SK-N-SH (cell line): Measurements from ENCODE around the gene EEIG1. TPM values are rescaled to one million over a fixed set of nuclear protein-coding genes. Genes with fewer than 3 reads are reported as not detected.

Experiments
- CTCF ChIA-PET: fragments of 300-600, 350-600 bp; formaldehyde crosslinking; extraction: SDS; loops from one replicate; lab custom pipeline; 2021; lab: Yijun Ruan, JAX
- POLR2A ChIA-PET: fragments of 350-600 bp; sonication (Branson Sonifier 250); formaldehyde crosslinking; extraction: SDS; loops from one replicate; lab custom pipeline; 2020; ENCODE audit warnings: antibody characterized with exemption, inconsistent platforms; lab: Yijun Ruan, JAX
- DNase-seq: peaks from one replicate; pipeline ENCODE4 v3.0.0; 2012
- H2AFZ ChIP-seq: fragments of 200-600 bp; sonication (generic); 2 replicates; pipeline ENCODE4 v1.8.1; 2016; ENCODE audit warnings: antibody characterized with exemption, mild to moderate bottlenecking, low read depth
- H3F3A ChIP-seq: fragments of 200-600 bp; sonication (generic); replicated peaks from 2 replicates; pipeline ENCODE3; 2016; ENCODE audit warnings: antibody characterized with exemption, mild to moderate bottlenecking; ENCODE audit not compliant: insufficient read depth
- H3K27ac ChIP-seq, 2 experiments: fragments of 200-500 bp in 1 of 2; fragments of 200-600 bp in 1 of 2; sonication (Bioruptor generic) in 1 of 2; sonication (generic), shearing (Covaris generic) in 1 of 2; 2 replicates each; pipeline versions ENCODE4 v1.5.1 to v1.6.1; 2014 to 2016; ENCODE audit warnings: low read depth in 2 of 2, inconsistent platforms in 1 of 2, low read length in 1 of 2, mild to moderate bottlenecking in 1 of 2, mixed read lengths in 1 of 2
- H3K27me3 ChIP-seq: fragments of 200-600 bp; sonication (generic), shearing (Covaris generic); 2 replicates; pipeline ENCODE4 v1.6.1; 2016; ENCODE audit warnings: mixed run types; ENCODE audit not compliant: insufficient read depth
- H3K36me3 ChIP-seq, 2 experiments: fragments of 200-500 bp in 1 of 2; fragments of 200-600 bp in 1 of 2; sonication (Bioruptor generic) in 1 of 2; sonication (generic) in 1 of 2; replicated peaks in 1 of 2; 2 replicates each; pipeline versions ENCODE3 to v1.5.1; 2014 to 2016; ENCODE audit warnings: low read length in 1 of 2, mild to moderate bottlenecking in 1 of 2; ENCODE audit not compliant: insufficient read depth in 2 of 2, control insufficient read depth in 1 of 2
- H3K4me1 ChIP-seq, 2 experiments: fragments of 200-500 bp in 1 of 2; fragments of 200-600 bp in 1 of 2; sonication (Bioruptor generic) in 1 of 2; sonication (generic), shearing (Covaris generic) in 1 of 2; 2 replicates each; pipeline versions ENCODE4 v1.5.1 to v1.6.1; 2014 to 2016; ENCODE audit warnings: low read depth in 1 of 2, low read length in 1 of 2, mixed run types in 1 of 2; ENCODE audit not compliant: insufficient read depth in 2 of 2, control insufficient read depth in 1 of 2
- H3K4me2 ChIP-seq: fragments of 200-600 bp; sonication (generic), shearing (Covaris generic); 2 replicates; pipeline ENCODE4 v1.6.1; 2017; ENCODE audit warnings: mixed run types
- H3K4me3 ChIP-seq, 2 experiments: fragments of 200-500 bp in 1 of 2; fragments of 200-600 bp in 1 of 2; sonication (Bioruptor generic) in 1 of 2; sonication (generic), shearing (Covaris generic) in 1 of 2; 2 replicates each; pipeline versions ENCODE4 v1.5.1 to v1.8.1; 2014 to 2016; ENCODE audit warnings: low read depth in 2 of 2, inconsistent platforms in 1 of 2, low read length in 1 of 2, mild to moderate bottlenecking in 1 of 2, mixed read lengths in 1 of 2, moderate library complexity in 1 of 2
- H3K79me2 ChIP-seq: fragments of 200-600 bp; sonication (generic); 2 replicates; pipeline ENCODE4 v1.8.1; 2017; ENCODE audit warnings: mild to moderate bottlenecking; ENCODE audit not compliant: insufficient read depth
- H3K9ac ChIP-seq: fragments of 200-600 bp; sonication (generic); 2 replicates; pipeline ENCODE4 v1.6.1; 2017; ENCODE audit warnings: mixed run types
- H3K9me2 ChIP-seq: fragments of 200-600 bp; sonication (generic); 2 replicates; pipeline ENCODE4 v1.6.1; 2017; ENCODE audit warnings: mixed run types
- H3K9me3 ChIP-seq: fragments of 200-600 bp; sonication (generic); 2 replicates; pipeline ENCODE4 v1.6.1; 2017; ENCODE audit warnings: mixed run types, mild to moderate bottlenecking, moderate library complexity
- H4K20me1 ChIP-seq: fragments of 200-600 bp; sonication (generic); 2 replicates; pipeline ENCODE4 v1.6.1; 2017; ENCODE audit warnings: mild to moderate bottlenecking, mixed run types; ENCODE audit not compliant: insufficient read depth
- EP300 ChIP-seq, 2 experiments: IDR thresholded peaks; 2 replicates each; pipeline versions ENCODE4 v1.4.0 to v1.6.1; 2012; ENCODE audit warnings: borderline replicate concordance in 1 of 2, low read depth in 1 of 2, low read length in 1 of 2
- EZH2phosphoT487 ChIP-seq: fragments of 200-600 bp; sonication (generic); IDR thresholded peaks from 2 replicates; pipeline ENCODE4 v1.6.1; 2017; ENCODE audit warnings: low read depth, mixed run types, mild to moderate bottlenecking, antibody characterized with exemption, moderate library complexity, borderline replicate concordance
- FOXJ3 ChIP-seq: sonication (generic); formaldehyde crosslinking; IDR thresholded peaks from 2 replicates; pipeline ENCODE4 v1.5.1; 2020; ENCODE audit warnings: mild to moderate bottlenecking, missing genetic modification reagents
- FOXM1 ChIP-seq: IDR thresholded peaks from 2 replicates; pipeline ENCODE4 v1.4.0; 2012; ENCODE audit warnings: low read depth, mild to moderate bottlenecking
- GABPA ChIP-seq: IDR thresholded peaks from 2 replicates; pipeline ENCODE4 v1.4.0; 2012; ENCODE audit warnings: low read depth, mild to moderate bottlenecking
- JUND ChIP-seq: IDR thresholded peaks from 2 replicates; pipeline ENCODE4 v1.4.0; 2012
- MAX ChIP-seq: IDR thresholded peaks from 2 replicates; pipeline ENCODE4 v1.4.0; 2012; ENCODE audit warnings: low read depth
- MXI1 ChIP-seq: IDR thresholded peaks from 2 replicates; pipeline ENCODE4 v1.6.1; 2012; ENCODE audit warnings: mild to moderate bottlenecking, low read depth, low read length, improper control_type of control experiment
- NRF1 ChIP-seq: IDR thresholded peaks from 2 replicates; pipeline ENCODE4 v1.6.1; 2012; ENCODE audit warnings: low read depth, mild to moderate bottlenecking, low read length
- POLR2AphosphoS5 ChIP-seq: IDR thresholded peaks from 2 replicates; pipeline ENCODE4 v1.6.1; 2012; ENCODE audit warnings: low read depth, low read length
- RAD21 ChIP-seq: IDR thresholded peaks from 2 replicates; pipeline ENCODE4 v1.6.1; 2012; ENCODE audit warnings: mild to moderate bottlenecking, low read length
- REST ChIP-seq: IDR thresholded peaks from 2 replicates; pipeline ENCODE4 v1.6.1; 2012; ENCODE audit warnings: mild to moderate bottlenecking, low read depth, low read length, moderate library complexity
- RFX5 ChIP-seq: IDR thresholded peaks from 2 replicates; pipeline ENCODE4 v1.6.1; 2012; ENCODE audit warnings: mild to moderate bottlenecking, improper control_type of control experiment, low read length
- RXRA ChIP-seq: IDR thresholded peaks from 2 replicates; pipeline ENCODE4 v1.4.0; 2012; ENCODE audit warnings: low read depth, mild to moderate bottlenecking, borderline replicate concordance
- SIN3A ChIP-seq: IDR thresholded peaks from 2 replicates; pipeline ENCODE4 v1.6.1; 2012; ENCODE audit warnings: low read depth, mild to moderate bottlenecking, low read length, moderate library complexity, borderline replicate concordance
- TAF1 ChIP-seq: IDR thresholded peaks from 2 replicates; pipeline ENCODE4 v1.6.1; 2012; ENCODE audit warnings: low read depth, mild to moderate bottlenecking, low read length, moderate library complexity, borderline replicate concordance
- TCF12 ChIP-seq: IDR thresholded peaks from 2 replicates; pipeline ENCODE4 v1.4.0; 2012
- USF2 ChIP-seq: fragments of 150-350 bp; IDR thresholded peaks from 2 replicates; pipeline ENCODE4 v1.6.1; 2017; ENCODE audit warnings: antibody characterized with exemption, low read length, low read depth, borderline replicate concordance
- YY1 ChIP-seq: IDR thresholded peaks from 2 replicates; pipeline ENCODE4 v1.4.0; 2012; ENCODE audit warnings: low read depth, mild to moderate bottlenecking
- ZBTB33 ChIP-seq: IDR thresholded peaks from 2 replicates; pipeline ENCODE4 v1.4.0; 2012; ENCODE audit warnings: low read depth, borderline replicate concordance
- WGBS: methylation state at CpG from one replicate; pipeline ENCODE4 v1.1.6; 2017; ENCODE audit warnings: low lambda C conversion rate; 5-methylcytosine and 5-hydroxymethylcytosine counted together
- polyA plus RNA-seq, 3 experiments: library from polyadenylated mRNA; depleted of rRNA; stranded (reverse); fragments of >200 nt; gene quantifications; 2 replicates each; pipeline ENCODE4 v1.2.3, GENCODE V29; 2012

EEIG1 gene
- polyA plus RNA-seq, 1 of the 3 experiments (the other 2 are of a cell fraction), result 26.2 TPM

- Histone ChIP-seq H3K27me3 (no peaks in the 10 kb centered on the region), H3K4me3 (peak overlapping the region; percentile 72 to 96), H3K79me2 (peaks cover 66% of the 10 kb centered on the region), H3K27ac (peak overlapping the region; percentile 27 to 77; a peak in 3 of 4 replicates), H3K36me3 (no peaks in the 10 kb centered on the region), H3F3A (no peaks in the 10 kb centered on the region), H2AFZ (no peak overlapping the region; the same call in 1 of the 2 replicates), H3K4me2 (peak overlapping the region; percentile 98), H3K9me2 (no peaks in the 10 kb centered on the region), H4K20me1 (peaks cover 62% of the 10 kb centered on the region), H3K4me1 (peaks cover 36 to 58% of the 10 kb centered on the region in 2 experiments), H3K9ac (peak overlapping the region; percentile 79; the same call in 1 of the 2 replicates), H3K9me3 (no peaks in the 10 kb centered on the region)
- DNase-seq, result no peak
- ChIA-PET CTCF (interaction anchor here (0.8 to 6.2 kb wide), 7 partner anchors 8 to 57 kb away, joined by 3 to 60 read pairs (median 6); no protein-coding TSS in a partner anchor), POLR2A (interaction anchor here (0.8 kb wide), 1 partner anchor 31 kb away, joined by 3 read pairs; no protein-coding TSS in a partner anchor)
- TF ChIP-seq RAD21 (no peak), REST (no peak), FOXM1 (no peak), TCF12 (no peak), RXRA (no peak), NRF1 (no peak), JUND (no peak), EP300 (IDR thresholded peaks at IDR 0.05; ENCODE audit: borderline replicate concordance in 1 of 2, low read depth in 1 of 2, low read length in 1 of 2) (no peak), USF2 (no peak), TAF1 (no peak), MXI1 (no peak), FOXJ3 (CRISPR knock-in tag) (no peak), MAX (no peak), GABPA (no peak), RFX5 (no peak), POLR2AphosphoS5 (no peak), YY1 (no peak), SIN3A (no peak), EZH2phosphoT487 (no peak), ZBTB33 (no peak)
- 65% methylated on average over 5 of the region's 5 CpGs for WGBS
Observed at GRCh38 chr9:127979015-127979332, 1.8 kb downstream of the EEIG1 start.
